ENCODE data around the gene EGFR. TPM values are rescaled to one million over a fixed set of nuclear protein-coding genes. Genes with fewer than 3 reads are reported as not detected.

The EGFR gene
- polyA plus RNA-seq, 1 donor from 2014 or later, result 0.22 TPM

DNA sequence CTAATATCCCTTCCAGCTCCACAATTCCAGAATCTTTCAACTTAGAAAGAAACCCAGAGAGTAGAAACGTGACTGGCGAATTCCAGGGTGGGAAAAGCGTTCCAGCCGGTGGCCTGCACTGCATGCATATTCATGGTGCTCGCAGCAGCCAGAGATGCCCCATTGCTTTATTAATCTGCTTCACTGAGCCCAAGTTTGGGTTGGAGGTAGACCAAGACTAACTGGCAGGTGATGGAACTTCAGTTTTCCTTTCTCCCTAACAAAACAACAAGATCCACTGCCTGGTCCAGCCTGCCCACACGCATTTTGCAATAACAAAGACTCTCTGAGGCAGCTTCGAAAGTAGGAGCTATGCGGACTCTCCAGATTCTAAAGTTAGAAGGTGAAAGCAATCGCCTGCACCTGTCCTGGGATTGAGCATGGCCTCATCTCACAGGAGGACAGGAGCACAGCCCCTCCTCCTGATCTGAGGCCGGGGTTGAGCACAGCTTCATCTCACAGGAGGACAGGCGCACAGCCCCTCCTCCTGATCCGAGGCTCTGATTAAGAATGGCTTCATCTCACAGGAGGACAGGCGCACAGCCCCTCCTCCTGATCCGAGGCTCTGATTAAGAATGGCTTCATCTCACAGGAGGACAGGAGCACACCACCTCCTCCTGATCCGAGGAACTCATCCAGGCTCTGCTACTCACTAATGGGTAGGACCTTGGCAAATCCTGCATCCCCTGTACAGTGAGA, 218.5 kb downstream of the EGFR start:
- no peak overlapping the region for H3K4me2 ChIP-seq (ENCODE audit: low read length)
- no peak overlapping the region for H3K4me3 ChIP-seq (ENCODE audit: low read length)
- H3K9ac ChIP-seq (ENCODE audit: low read length), result no peak overlapping the region
- no peaks in the 10 kb centered on the region for H3K27me3 ChIP-seq (ENCODE audit: insufficient read depth, low read depth, low read length)
- TF ChIP-seq POLR2AphosphoS5 (IDR thresholded peaks at IDR 0.05) (no peak), RAD21 (conservative IDR thresholded peaks at IDR 0.05) (no peak), EZH2 (IDR thresholded peaks at IDR 0.05; ENCODE audit: borderline replicate concordance, insufficient read depth, low read length, poor library complexity, severe bottlenecking) (no peak), EP300 (conservative IDR thresholded peaks at IDR 0.05; ENCODE audit: poor library complexity, severe bottlenecking) (no peak), SMC3 (conservative IDR thresholded peaks at IDR 0.05; ENCODE audit: poor library complexity) (no peak), TAF1 (IDR thresholded peaks at IDR 0.05; ENCODE audit: low read depth) (no peak), MXI1 (conservative IDR thresholded peaks at IDR 0.05; ENCODE audit: poor library complexity, severe bottlenecking) (no peak)
- TF ChIP-seq, protein P1, sequence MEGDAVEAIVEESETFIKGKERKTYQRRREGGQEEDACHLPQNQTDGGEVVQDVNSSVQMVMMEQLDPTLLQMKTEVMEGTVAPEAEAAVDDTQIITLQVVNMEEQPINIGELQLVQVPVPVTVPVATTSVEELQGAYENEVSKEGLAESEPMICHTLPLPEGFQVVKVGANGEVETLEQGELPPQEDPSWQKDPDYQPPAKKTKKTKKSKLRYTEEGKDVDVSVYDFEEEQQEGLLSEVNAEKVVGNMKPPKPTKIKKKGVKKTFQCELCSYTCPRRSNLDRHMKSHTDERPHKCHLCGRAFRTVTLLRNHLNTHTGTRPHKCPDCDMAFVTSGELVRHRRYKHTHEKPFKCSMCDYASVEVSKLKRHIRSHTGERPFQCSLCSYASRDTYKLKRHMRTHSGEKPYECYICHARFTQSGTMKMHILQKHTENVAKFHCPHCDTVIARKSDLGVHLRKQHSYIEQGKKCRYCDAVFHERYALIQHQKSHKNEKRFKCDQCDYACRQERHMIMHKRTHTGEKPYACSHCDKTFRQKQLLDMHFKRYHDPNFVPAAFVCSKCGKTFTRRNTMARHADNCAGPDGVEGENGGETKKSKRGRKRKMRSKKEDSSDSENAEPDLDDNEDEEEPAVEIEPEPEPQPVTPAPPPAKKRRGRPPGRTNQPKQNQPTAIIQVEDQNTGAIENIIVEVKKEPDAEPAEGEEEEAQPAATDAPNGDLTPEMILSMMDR (IDR thresholded peaks at IDR 0.05; ENCODE audit: poor library complexity, severe bottlenecking), result no peak
- TF ChIP-seq, protein P2, sequence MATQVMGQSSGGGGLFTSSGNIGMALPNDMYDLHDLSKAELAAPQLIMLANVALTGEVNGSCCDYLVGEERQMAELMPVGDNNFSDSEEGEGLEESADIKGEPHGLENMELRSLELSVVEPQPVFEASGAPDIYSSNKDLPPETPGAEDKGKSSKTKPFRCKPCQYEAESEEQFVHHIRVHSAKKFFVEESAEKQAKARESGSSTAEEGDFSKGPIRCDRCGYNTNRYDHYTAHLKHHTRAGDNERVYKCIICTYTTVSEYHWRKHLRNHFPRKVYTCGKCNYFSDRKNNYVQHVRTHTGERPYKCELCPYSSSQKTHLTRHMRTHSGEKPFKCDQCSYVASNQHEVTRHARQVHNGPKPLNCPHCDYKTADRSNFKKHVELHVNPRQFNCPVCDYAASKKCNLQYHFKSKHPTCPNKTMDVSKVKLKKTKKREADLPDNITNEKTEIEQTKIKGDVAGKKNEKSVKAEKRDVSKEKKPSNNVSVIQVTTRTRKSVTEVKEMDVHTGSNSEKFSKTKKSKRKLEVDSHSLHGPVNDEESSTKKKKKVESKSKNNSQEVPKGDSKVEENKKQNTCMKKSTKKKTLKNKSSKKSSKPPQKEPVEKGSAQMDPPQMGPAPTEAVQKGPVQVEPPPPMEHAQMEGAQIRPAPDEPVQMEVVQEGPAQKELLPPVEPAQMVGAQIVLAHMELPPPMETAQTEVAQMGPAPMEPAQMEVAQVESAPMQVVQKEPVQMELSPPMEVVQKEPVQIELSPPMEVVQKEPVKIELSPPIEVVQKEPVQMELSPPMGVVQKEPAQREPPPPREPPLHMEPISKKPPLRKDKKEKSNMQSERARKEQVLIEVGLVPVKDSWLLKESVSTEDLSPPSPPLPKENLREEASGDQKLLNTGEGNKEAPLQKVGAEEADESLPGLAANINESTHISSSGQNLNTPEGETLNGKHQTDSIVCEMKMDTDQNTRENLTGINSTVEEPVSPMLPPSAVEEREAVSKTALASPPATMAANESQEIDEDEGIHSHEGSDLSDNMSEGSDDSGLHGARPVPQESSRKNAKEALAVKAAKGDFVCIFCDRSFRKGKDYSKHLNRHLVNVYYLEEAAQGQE (IDR thresholded peaks at IDR 0.05; ENCODE audit: borderline replicate concordance), result no peak
- H2AFZ ChIP-seq (ENCODE audit: low read depth, low read length), result no peak overlapping the region
- H3K27ac ChIP-seq (ENCODE audit: low read length), result no peak overlapping the region
- no peaks in the 10 kb centered on the region for H3F3A ChIP-seq (ENCODE audit: insufficient read depth, low read length, poor library complexity, severe bottlenecking)
- H4K20me1 ChIP-seq (ENCODE audit: insufficient read depth), result no peaks in the 10 kb centered on the region
- no peaks in the 10 kb centered on the region for H3K79me2 ChIP-seq (replicated peaks; ENCODE audit: insufficient read depth, low read length)
- no peaks in the 10 kb centered on the region for H3K9me3 ChIP-seq (ENCODE audit: low read length)
- no peaks in the 10 kb centered on the region for H3K36me3 ChIP-seq (ENCODE audit: insufficient read depth, low read length)
- no peaks in the 10 kb centered on the region for H3K9me2 ChIP-seq (ENCODE audit: insufficient read depth, low read length)

DNA sequence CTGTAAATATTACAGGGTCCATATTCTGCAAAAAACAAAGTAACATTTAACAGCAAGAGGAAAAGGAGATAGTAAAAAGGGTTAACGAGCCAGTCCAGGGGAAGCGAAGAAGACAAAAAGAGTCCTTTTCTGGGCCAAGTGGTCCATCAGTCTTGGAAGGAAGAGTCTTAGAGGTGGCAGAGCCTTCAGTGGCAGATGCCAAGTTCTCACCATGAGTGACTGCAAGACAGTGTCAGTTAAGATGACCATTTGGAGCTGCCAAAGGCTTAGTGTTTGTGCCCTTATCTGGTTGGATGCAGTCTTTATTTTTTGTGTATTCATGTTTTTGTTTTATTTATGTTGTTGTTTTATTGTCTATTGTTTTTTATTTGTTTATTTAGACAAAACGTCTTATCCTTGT, 220.6 kb downstream of the EGFR start:
- Histone ChIP-seq H3K79me2 (replicated peaks; ENCODE audit: insufficient read depth, low read length) (no peaks in the 10 kb centered on the region), H3K36me3 (ENCODE audit: insufficient read depth, low read length) (no peaks in the 10 kb centered on the region), H2AFZ (ENCODE audit: low read depth, low read length) (no peak overlapping the region), H3K4me2 (ENCODE audit: low read length) (no peak overlapping the region), H3K9ac (ENCODE audit: low read length) (no peak overlapping the region), H3F3A (ENCODE audit: insufficient read depth, low read length, poor library complexity, severe bottlenecking) (no peaks in the 10 kb centered on the region), H3K9me3 (ENCODE audit: low read length) (no peaks in the 10 kb centered on the region), H3K27ac (ENCODE audit: low read length) (no peak overlapping the region), H3K27me3 (ENCODE audit: insufficient read depth, low read depth, low read length) (no peaks in the 10 kb centered on the region), H3K9me2 (ENCODE audit: insufficient read depth, low read length) (no peaks in the 10 kb centered on the region), H4K20me1 (ENCODE audit: insufficient read depth) (no peaks in the 10 kb centered on the region), H3K4me3 (ENCODE audit: low read length) (no peak overlapping the region)
- TF ChIP-seq, protein P2 (IDR thresholded peaks at IDR 0.05; ENCODE audit: borderline replicate concordance), result no peak
- TF ChIP-seq EP300 (conservative IDR thresholded peaks at IDR 0.05; ENCODE audit: poor library complexity, severe bottlenecking) (no peak), RAD21 (conservative IDR thresholded peaks at IDR 0.05) (no peak), EZH2 (IDR thresholded peaks at IDR 0.05; ENCODE audit: borderline replicate concordance, insufficient read depth, low read length, poor library complexity, severe bottlenecking) (no peak), MXI1 (conservative IDR thresholded peaks at IDR 0.05; ENCODE audit: poor library complexity, severe bottlenecking) (no peak)
- TF ChIP-seq, protein P1 (IDR thresholded peaks at IDR 0.05; ENCODE audit: poor library complexity, severe bottlenecking), result no peak

Measured in neural cell (in vitro differentiated cells).